HEK293 (cell line): ENCODE measurements around the gene FOLR2.

Experiments used
- CTCF ChIA-PET: fragments of 350-600 bp; formaldehyde crosslinking; extraction: SDS; loops from one replicate; lab custom pipeline; 2021; ENCODE audit warnings: antibody characterized with exemption; lab: Yijun Ruan, JAX
- POLR2A ChIA-PET: fragments of 300-600 bp; formaldehyde crosslinking; extraction: SDS; loops from one replicate; lab custom pipeline; 2020; ENCODE audit warnings: antibody characterized with exemption, inconsistent platforms; lab: Yijun Ruan, JAX
- H3K27ac ChIP-seq: fragments of 200-500 bp; sonication (Bioruptor generic); 2 replicates; pipeline ENCODE4 v1.5.1; 2014; ENCODE audit warnings: low read depth, low read length, control low read depth, inconsistent platforms; ENCODE audit errors: extremely low read depth
- H3K36me3 ChIP-seq, 2 experiments: fragments of 200-500 bp in 1 of 2; sonication (Bioruptor generic) in 1 of 2; 1 replicate in 1 of 2; 2 replicates in 1 of 2; pipeline ENCODE4 v1.5.1; 2014 to 2017; ENCODE audit warnings: inconsistent platforms in 2 of 2, low read length in 2 of 2; ENCODE audit not compliant: control insufficient read depth in 2 of 2, insufficient read depth in 1 of 2
- H3K4me1 ChIP-seq: fragments of 200-500 bp; sonication (Bioruptor generic); 2 replicates; pipeline ENCODE4 v1.5.1; 2014; ENCODE audit warnings: mild to moderate bottlenecking, low read length, inconsistent platforms; ENCODE audit not compliant: control insufficient read depth, insufficient read depth
- H3K4me3 ChIP-seq: 2 replicates; pipeline ENCODE4 v1.5.1; 2011; ENCODE audit warnings: low read depth, mild to moderate bottlenecking, control low read depth, low read length, moderate library complexity
- H3K9me3 ChIP-seq: fragments of 200-500 bp; sonication (Bioruptor generic); 2 replicates; pipeline ENCODE4 v1.5.1; 2014; ENCODE audit warnings: low read depth, low read length, inconsistent platforms; ENCODE audit not compliant: control insufficient read depth, insufficient read depth
- BCL11A ChIP-seq: fragments of 450-650 bp; formaldehyde crosslinking; IDR thresholded peaks from 2 replicates; pipeline ENCODE4 v1.5.1; 2016; ENCODE audit warnings: low read depth, missing biosample characterization, missing genetic modification characterization
- KLF7 ChIP-seq: fragments of 450-650 bp; formaldehyde crosslinking; IDR thresholded peaks from 2 replicates; pipeline ENCODE4 v1.5.1; 2016; ENCODE audit warnings: missing biosample characterization, missing genetic modification characterization, borderline replicate concordance
- OVOL3 ChIP-seq: fragments of 450-650 bp; formaldehyde crosslinking; IDR thresholded peaks from 2 replicates; pipeline ENCODE4 v1.5.1; 2016; ENCODE audit warnings: missing biosample characterization, missing genetic modification characterization
- PRDM2 ChIP-seq: fragments of 450-650 bp; formaldehyde crosslinking; IDR thresholded peaks from 2 replicates; pipeline ENCODE4 v1.5.1; 2016; ENCODE audit warnings: missing biosample characterization, missing genetic modification characterization, borderline replicate concordance
- SCRT1 ChIP-seq: fragments of 450-650 bp; formaldehyde crosslinking; IDR thresholded peaks from 2 replicates; pipeline ENCODE4 v1.5.1; 2016; ENCODE audit warnings: missing biosample characterization, missing genetic modification characterization, borderline replicate concordance
- SCRT2 ChIP-seq: fragments of 450-650 bp; formaldehyde crosslinking; IDR thresholded peaks from 2 replicates; pipeline ENCODE4 v1.5.1; 2016; ENCODE audit warnings: missing biosample characterization, missing genetic modification characterization
- ZBTB44 ChIP-seq: fragments of 450-650 bp; IDR thresholded peaks from 2 replicates; pipeline ENCODE4 v1.5.1; 2018; ENCODE audit warnings: missing biosample characterization, mild to moderate bottlenecking, missing genetic modification characterization
- ZBTB8A ChIP-seq: fragments of 450-650 bp; formaldehyde crosslinking; IDR thresholded peaks from 2 replicates; pipeline ENCODE4 v1.5.1; 2016; ENCODE audit warnings: missing biosample characterization, missing genetic modification characterization
- ZNF140 ChIP-seq: fragments of 450-650 bp; formaldehyde crosslinking; IDR thresholded peaks from 2 replicates; pipeline ENCODE4 v1.5.1; 2016; ENCODE audit warnings: missing biosample characterization, missing genetic modification characterization
- ZNF214 ChIP-seq: fragments of 450-650 bp; formaldehyde crosslinking; IDR thresholded peaks from 2 replicates; pipeline ENCODE4 v1.5.1; 2017; ENCODE audit warnings: missing biosample characterization, mild to moderate bottlenecking, missing genetic modification characterization, borderline replicate concordance
- ZNF324 ChIP-seq: fragments of 450-650 bp; formaldehyde crosslinking; IDR thresholded peaks from 2 replicates; pipeline ENCODE4 v1.5.1; 2016; ENCODE audit warnings: missing biosample characterization, missing genetic modification characterization
- ZNF394 ChIP-seq: fragments of 450-650 bp; formaldehyde crosslinking; IDR thresholded peaks from 2 replicates; pipeline ENCODE4 v1.5.1; 2016; ENCODE audit warnings: missing biosample characterization, missing genetic modification characterization, mild to moderate bottlenecking, moderate library complexity, borderline replicate concordance
- ZNF670 ChIP-seq: fragments of 450-650 bp; formaldehyde crosslinking; IDR thresholded peaks from 2 replicates; pipeline ENCODE4 v1.5.1; 2016; ENCODE audit warnings: missing biosample characterization, missing genetic modification characterization, low read depth
- ZNF791 ChIP-seq: fragments of 450-650 bp; formaldehyde crosslinking; IDR thresholded peaks from 2 replicates; pipeline ENCODE4 v1.5.1; 2016; ENCODE audit warnings: missing biosample characterization, missing genetic modification characterization
- TF ChIP-seq, protein P1 (sequence below): fragments of 450-650 bp; formaldehyde crosslinking; IDR thresholded peaks from 2 replicates; pipeline ENCODE4 v1.5.1; 2016; ENCODE audit warnings: missing biosample characterization, missing genetic modification characterization

The FOLR2 gene

DNA sequence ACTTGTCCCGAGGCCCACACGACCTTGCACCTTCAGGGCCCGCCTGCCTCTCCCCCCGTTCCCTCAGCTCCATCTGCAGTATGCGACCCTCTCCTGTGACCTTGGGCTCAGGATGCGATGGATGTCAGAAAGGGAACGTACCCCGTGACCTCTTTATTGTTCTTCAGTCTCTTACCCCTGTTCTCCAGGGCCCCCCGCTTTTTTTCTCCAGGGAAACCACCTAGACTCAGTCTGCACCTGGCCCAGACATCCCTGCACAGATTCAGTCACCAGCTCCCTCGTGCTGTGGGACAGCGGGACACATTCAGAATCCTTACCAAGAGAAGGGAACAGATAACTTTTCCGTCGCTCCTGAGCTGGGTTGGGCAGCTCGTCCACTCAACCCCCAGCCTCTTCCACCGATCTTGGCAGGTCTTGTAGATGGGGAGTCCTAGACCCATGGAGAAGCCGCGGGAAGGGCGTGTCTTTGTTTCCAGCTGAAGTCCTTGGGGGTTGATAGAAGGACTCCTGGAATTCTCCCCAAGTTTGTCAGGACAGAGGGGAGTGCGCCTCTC is 28.7 kb downstream of the FOLR2 start (continued):
- TF ChIP-seq PRDM2 (tag by site-specific recombination): no peak
- TF ChIP-seq, all 188 proteins: peak for 0

DNA sequence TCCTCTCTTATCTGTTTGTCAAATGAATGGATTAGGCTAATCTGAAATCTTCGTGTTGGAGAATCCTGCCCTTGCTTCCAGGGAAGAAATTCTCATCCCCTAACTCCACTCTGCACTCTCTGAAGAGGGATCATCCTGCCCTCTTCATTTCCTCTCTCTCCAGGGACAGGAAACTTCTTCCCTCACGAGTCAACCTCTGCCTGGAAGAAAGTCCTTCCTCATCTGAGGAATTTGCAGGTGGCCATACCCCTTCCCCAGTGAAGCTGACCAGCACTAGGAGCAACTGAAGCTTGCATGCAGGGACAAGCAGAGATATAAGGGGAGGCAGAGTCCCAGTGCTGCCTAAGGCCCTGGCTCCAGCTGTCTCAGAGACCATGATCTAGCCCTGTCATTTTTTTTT is 31.0 kb downstream of the FOLR2 start:
- TF ChIP-seq, protein P1, sequence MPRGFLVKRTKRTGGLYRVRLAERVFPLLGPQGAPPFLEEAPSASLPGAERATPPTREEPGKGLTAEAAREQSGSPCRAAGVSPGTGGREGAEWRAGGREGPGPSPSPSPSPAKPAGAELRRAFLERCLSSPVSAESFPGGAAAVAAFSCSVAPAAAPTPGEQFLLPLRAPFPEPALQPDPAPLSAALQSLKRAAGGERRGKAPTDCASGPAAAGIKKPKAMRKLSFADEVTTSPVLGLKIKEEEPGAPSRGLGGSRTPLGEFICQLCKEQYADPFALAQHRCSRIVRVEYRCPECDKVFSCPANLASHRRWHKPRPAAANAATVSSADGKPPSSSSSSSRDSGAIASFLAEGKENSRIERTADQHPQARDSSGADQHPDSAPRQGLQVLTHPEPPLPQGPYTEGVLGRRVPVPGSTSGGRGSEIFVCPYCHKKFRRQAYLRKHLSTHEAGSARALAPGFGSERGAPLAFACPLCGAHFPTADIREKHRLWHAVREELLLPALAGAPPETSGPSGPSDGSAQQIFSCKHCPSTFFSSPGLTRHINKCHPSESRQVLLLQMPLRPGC (tag by site-specific recombination): no peak
- TF ChIP-seq ZBTB8A (tag by site-specific recombination): no peak
- TF ChIP-seq ZNF140: no peak
- TF ChIP-seq ZNF324 (tag by site-specific recombination): no peak
- TF ChIP-seq ZBTB44 (tag by site-specific recombination): no peak
- TF ChIP-seq ZNF670 (tag by site-specific recombination): no peak
- no peak for TF ChIP-seq ZNF791
- TF ChIP-seq OVOL3 (tag by site-specific recombination): no peak
- no peak for TF ChIP-seq ZNF394 (tag by site-specific recombination)
- no peak for TF ChIP-seq SCRT1 (tag by site-specific recombination)
- Histone ChIP-seq H3K27ac (no peak overlapping the region), H3K4me3 (no peak overlapping the region), H3K36me3 (no peaks in the 10 kb centered on the region), H3K4me1 (no peaks in the 10 kb centered on the region), H3K9me3 (no peaks in the 10 kb centered on the region)
- ChIA-PET POLR2A (no interaction called here), CTCF (interaction anchor here (0.8 to 1.2 kb wide), 2 partner anchors 9 to 184 kb away, joined by 4 read pairs; no protein-coding TSS in a partner anchor)

- no peaks in the 10 kb centered on the region for H3K9me3 ChIP-seq
- TF ChIP-seq BCL11A: no peak
- TF ChIP-seq KLF7 (tag by site-specific recombination): no peak
- TF ChIP-seq, protein P1 (tag by site-specific recombination): no peak
- no peak for TF ChIP-seq ZNF214 (tag by site-specific recombination)
- TF ChIP-seq SCRT2 (tag by site-specific recombination): no peak
- TF ChIP-seq OVOL3 (tag by site-specific recombination): no peak
- POLR2A ChIA-PET: no interaction called here
- no peaks in the 10 kb centered on the region for H3K4me1 ChIP-seq
- CTCF ChIA-PET: interaction anchor here (1.6 kb wide), 2 partner anchors 12 to 182 kb away, joined by 3 to 8 read pairs; no protein-coding TSS in a partner anchor
- no peaks in the 10 kb centered on the region for H3K36me3 ChIP-seq
- H3K4me3 ChIP-seq: no peak overlapping the region
- H3K27ac ChIP-seq: no peak overlapping the region
These were observed 33.4 kb downstream of the FOLR2 start for GRCh38 chr11:72249961-72250360.
